ENCODE results near the gene SPATA31D3. TPM values are rescaled to one million over a fixed set of nuclear protein-coding genes. Genes with fewer than 3 reads are reported as not detected.

The SPATA31D3 gene
- total and polyA plus RNA-seq, 2 donors (not counting 1 experiment from before 2014, with no cell fraction given): not detected

- Mint-ChIP-seq H3K27ac (no peak overlapping the region), H3K4me1 (no peaks in the 10 kb centered on the region)
Observed at GRCh38 chr9:81989700-81990099, 46.4 kb downstream of the SPATA31D3 start.

GRCh38 chr9:81993656-81994055 is 50.4 kb downstream of the SPATA31D3 start:
- TF ChIP-seq EZH2 (IDR thresholded peaks at IDR 0.05; ENCODE audit: borderline replicate concordance, insufficient read depth, low read depth, low read length, poor library complexity, severe bottlenecking) (no peak), CTCF (IDR thresholded peaks at IDR 0.05) (no peak)

More at GRCh38 chr9:81989700-81990099, 46.4 kb downstream of the SPATA31D3 start:
- WGBS (ENCODE audit: insufficient coverage): 92% methylated on average over 1 of the region's 1 CpG
- Mint-ChIP-seq H3K9me3 (ENCODE audit: insufficient read depth) (no peaks in the 10 kb centered on the region), H3K4me3 (no peak overlapping the region), H3K27me3 (no peaks in the 10 kb centered on the region)
- no peak for DNase-seq
- H3K9ac ChIP-seq (ENCODE audit: low read length): no peak overlapping the region
- intact Hi-C loops (cut with micrococcal nuclease): no loop called here
- no peaks in the 10 kb centered on the region for H3K79me2 ChIP-seq (ENCODE audit: control insufficient read depth, insufficient read depth, low read length)
- H3K4me2 ChIP-seq (replicated peaks; ENCODE audit: low read depth, low read length, poor library complexity, severe bottlenecking): no peak overlapping the region
- no peaks in the 10 kb centered on the region for H3K36me3 ChIP-seq (replicated peaks in 1 of 2; ENCODE audit: control extremely low read depth in 1 of 2, control insufficient read depth in 1 of 2, extremely low read depth in 1 of 2, insufficient read depth in 2 of 2, low read length in 1 of 2)
- POLR2A ChIA-PET: no interaction called here
- no peaks in the 10 kb centered on the region for H3K27me3 ChIP-seq (replicated peaks in 1 of 4; ENCODE audit: control extremely low read depth in 1 of 4, control insufficient read depth in 3 of 4, insufficient read depth in 4 of 4, low read length in 3 of 4)
- no peak overlapping the region for H2AFZ ChIP-seq (ENCODE audit: insufficient read depth, low read depth, low read length, poor library complexity, severe bottlenecking)
- no peaks in the 10 kb centered on the region for H4K20me1 ChIP-seq (ENCODE audit: control insufficient read depth, insufficient read depth, low read length, poor library complexity, severe bottlenecking)
- H3K4me3 ChIP-seq (ENCODE audit: control extremely low read depth in 1 of 5, extremely low read depth in 1 of 5, insufficient read depth in 1 of 5, low read depth in 2 of 5, low read length in 4 of 5): no peak overlapping the region
- H3K9me3 ChIP-seq (ENCODE audit: control extremely low read depth in 1 of 3, control insufficient read depth in 2 of 3, insufficient read depth in 1 of 3, low read length in 2 of 3): no peaks in the 10 kb centered on the region
- H3K27ac ChIP-seq (ENCODE audit: low read length in 2 of 2): no peak overlapping the region
- CTCF ChIA-PET: no interaction called here
- TF ChIP-seq CTCF (IDR thresholded peaks at IDR 0.05) (no peak), EZH2 (IDR thresholded peaks at IDR 0.05; ENCODE audit: borderline replicate concordance, insufficient read depth, low read depth, low read length, poor library complexity, severe bottlenecking) (no peak)
- no peak for ATAC-seq (ENCODE audit: low read depth)
- H3K4me1 ChIP-seq (ENCODE audit: control insufficient read depth in 2 of 2, insufficient read depth in 2 of 2, low read length in 2 of 2): no peaks in the 10 kb centered on the region

More at GRCh38 chr9:81993656-81994055, 50.4 kb downstream of the SPATA31D3 start:
- 100% methylated on average over 4 of the region's 5 CpGs for WGBS (ENCODE audit: insufficient coverage)
- no peak overlapping the region for H3K4me3 ChIP-seq (ENCODE audit: control extremely low read depth in 1 of 5, extremely low read depth in 1 of 5, insufficient read depth in 1 of 5, low read depth in 2 of 5, low read length in 4 of 5)
- no peak overlapping the region for H3K4me2 ChIP-seq (replicated peaks; ENCODE audit: low read depth, low read length, poor library complexity, severe bottlenecking)
- H3K9me3 ChIP-seq (ENCODE audit: control extremely low read depth in 1 of 3, control insufficient read depth in 2 of 3, insufficient read depth in 1 of 3, low read length in 2 of 3): no peaks in the 10 kb centered on the region
- DNase-seq (no peak), ATAC-seq (ENCODE audit: low read depth) (no peak)
- no peak overlapping the region for H3K27ac ChIP-seq (ENCODE audit: low read length in 2 of 2)
- no peaks in the 10 kb centered on the region for H4K20me1 ChIP-seq (ENCODE audit: control insufficient read depth, insufficient read depth, low read length, poor library complexity, severe bottlenecking)
- H3K27me3 ChIP-seq (replicated peaks in 1 of 4; ENCODE audit: control extremely low read depth in 1 of 4, control insufficient read depth in 3 of 4, insufficient read depth in 4 of 4, low read length in 3 of 4): no peaks in the 10 kb centered on the region
- ChIA-PET POLR2A (no interaction called here), CTCF (no interaction called here)
- no peaks in the 10 kb centered on the region for H3K4me1 ChIP-seq (ENCODE audit: control insufficient read depth in 2 of 2, insufficient read depth in 2 of 2, low read length in 2 of 2)
- H3K27ac Mint-ChIP-seq: no peak overlapping the region
- H3K4me1 Mint-ChIP-seq: no peaks in the 10 kb centered on the region
- no peak overlapping the region for H2AFZ ChIP-seq (ENCODE audit: insufficient read depth, low read depth, low read length, poor library complexity, severe bottlenecking)
- intact Hi-C loops (cut with micrococcal nuclease): no loop called here
- no peak overlapping the region for H3K4me3 Mint-ChIP-seq
- H3K27me3 Mint-ChIP-seq: no peaks in the 10 kb centered on the region
- no peaks in the 10 kb centered on the region for H3K9me3 Mint-ChIP-seq (ENCODE audit: insufficient read depth)
- H3K79me2 ChIP-seq (ENCODE audit: control insufficient read depth, insufficient read depth, low read length): no peaks in the 10 kb centered on the region
- H3K36me3 ChIP-seq (replicated peaks in 1 of 2; ENCODE audit: control extremely low read depth in 1 of 2, control insufficient read depth in 1 of 2, extremely low read depth in 1 of 2, insufficient read depth in 2 of 2, low read length in 1 of 2): no peaks in the 10 kb centered on the region
- H3K9ac ChIP-seq (ENCODE audit: low read length): no peak overlapping the region

Other genes starting within 250 kb of the SPATA31D3 start
- not detected in 2 replicates for gene SPATA31D4, start 15.1 kb upstream of the SPATA31D3 start, total RNA-seq
- not detected in 2 replicates for gene SPATA31D4, start 15.1 kb upstream of the SPATA31D3 start, polyA plus RNA-seq
- gene SPATA31D1, start 45.3 kb downstream of the SPATA31D3 start, total RNA-seq: not detected in 2 replicates
- gene SPATA31D1, start 45.3 kb downstream of the SPATA31D3 start, polyA plus RNA-seq: not detected in 2 replicates

Measured in B cell (primary cell).